HL-60 (cell line): ENCODE measurements around the gene CTSK.

Experiments
- CTCF ChIP-seq: IDR thresholded peaks from one replicate; pipeline ENCODE4 v1.5.1; 2011; ENCODE audit warnings: low read length, control low read depth, inconsistent platforms; ENCODE audit not compliant: insufficient read depth
- REST ChIP-seq: IDR thresholded peaks from 2 replicates; pipeline ENCODE4 v1.6.1; 2012; ENCODE audit warnings: low read depth; ENCODE audit not compliant: insufficient replicate concordance

DNA sequence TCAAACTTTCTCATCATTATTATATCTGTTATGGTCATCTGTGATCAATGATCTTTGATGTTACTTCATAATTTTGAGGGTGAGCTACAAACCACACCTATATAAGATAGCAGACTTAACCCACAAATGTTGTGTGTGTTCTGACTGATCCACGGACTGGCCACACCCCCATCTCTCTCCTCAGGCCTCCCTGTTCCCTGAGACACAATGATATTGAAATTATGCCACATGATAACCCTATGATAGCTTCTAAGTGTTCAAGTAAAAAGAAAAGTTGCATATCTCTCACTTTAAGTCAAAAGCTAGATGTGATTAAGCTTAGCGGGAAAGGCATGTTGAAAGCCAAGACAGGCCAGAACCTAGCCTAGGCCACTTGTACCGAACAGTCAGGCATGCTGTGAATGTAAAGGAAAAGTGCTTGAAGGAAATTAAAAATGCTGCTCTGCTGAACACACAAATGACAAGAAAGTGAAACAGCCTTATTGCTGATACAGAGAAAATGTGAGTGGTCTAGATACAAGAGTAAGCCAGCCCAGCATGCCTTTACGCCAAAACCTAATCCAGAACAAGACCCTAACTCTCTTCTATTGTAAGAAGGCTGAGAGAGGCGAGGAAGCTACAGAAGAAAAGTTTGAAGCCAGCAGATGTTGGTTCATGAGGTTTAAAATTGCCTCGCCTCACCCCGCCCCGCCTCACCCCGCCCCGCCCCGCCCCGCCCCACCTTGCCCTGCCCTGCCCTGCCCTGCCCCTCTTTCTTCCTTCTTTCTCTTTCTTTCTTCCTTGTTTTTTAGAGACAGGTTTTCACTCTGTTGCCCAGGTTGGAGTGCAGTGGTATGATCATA is 59.0 kb downstream of the CTSK start:
- TF ChIP-seq CTCF: no peak
- no peak for TF ChIP-seq REST
